K562 (cell line): ENCODE data around the gene GAB2. TPM values are rescaled to one million over a fixed set of nuclear protein-coding genes. Genes with fewer than 3 reads are reported as not detected.

ENCODE experiments used
- ADNP ChIP-seq: fragments of 200-800 bp; sonication (Bioruptor generic); IDR thresholded peaks from 2 replicates; pipeline ENCODE4 v1.6.1; 2016; ENCODE audit warnings: missing genetic modification characterization, missing compliant biosample characterization
- CBFA2T2 ChIP-seq: fragments of 450-650 bp; conservative IDR thresholded peaks from 2 replicates; pipeline ENCODE4 v1.6.1; 2017; ENCODE audit warnings: mild to moderate bottlenecking
- CBFA2T3 ChIP-seq: fragments of 450-650 bp; IDR thresholded peaks from 2 replicates; pipeline ENCODE4 v1.6.1; 2017
- EP300 ChIP-seq: IDR thresholded peaks from 2 replicates; pipeline ENCODE4 v1.6.1; 2012; ENCODE audit warnings: low read length, improper control_type of control experiment
- GATAD2B ChIP-seq: fragments of 450-650 bp; IDR thresholded peaks from 2 replicates; pipeline ENCODE4 v1.6.1; 2017; ENCODE audit warnings: mild to moderate bottlenecking, borderline replicate concordance
- KDM1A ChIP-seq, 2 experiments: fragments of 450-650 bp; IDR thresholded peaks; 2 replicates each; pipeline ENCODE4 v1.6.1; 2016; ENCODE audit warnings: mild to moderate bottlenecking in 2 of 2
- KDM2B ChIP-seq: fragments of 250-450 bp; sonication (Bioruptor Pico); IDR thresholded peaks from 2 replicates; pipeline ENCODE4 v1.8.0; 2021; ENCODE audit warnings: mild to moderate bottlenecking, moderate library complexity
- MYC ChIP-seq, 2 experiments: fragments of 250-450 bp in 1 of 2; sonication (Bioruptor Pico) in 1 of 2; IDR thresholded peaks; 2 replicates each; pipeline versions ENCODE4 v1.5.1 to v1.6.1; 2012 to 2021; ENCODE audit warnings: low read depth in 2 of 2, borderline replicate concordance in 1 of 2, improper control_type of control experiment in 1 of 2, low read length in 1 of 2, mild to moderate bottlenecking in 1 of 2, moderate library complexity in 1 of 2
- NR2C1 ChIP-seq, 2 experiments: fragments of 450-650 bp; IDR thresholded peaks; 2 replicates each; pipeline ENCODE4 v1.6.1; 2017; ENCODE audit warnings: mild to moderate bottlenecking in 2 of 2, antibody characterized with exemption in 1 of 2, inconsistent platforms in 1 of 2, missing compliant biosample characterization in 1 of 2, missing genetic modification characterization in 1 of 2
- PATZ1 ChIP-seq: fragments of 250-450 bp; sonication (Bioruptor Pico); IDR thresholded peaks from 2 replicates; pipeline ENCODE4 v1.5.0; 2020; ENCODE audit warnings: mild to moderate bottlenecking, borderline replicate concordance
- PHF21A ChIP-seq: fragments of 450-650 bp; IDR thresholded peaks from 2 replicates; pipeline ENCODE4 v1.6.1; 2017; ENCODE audit warnings: low read depth, borderline replicate concordance
- POU5F1 ChIP-seq: fragments of 150-350 bp; IDR thresholded peaks from 2 replicates; pipeline ENCODE4 v1.6.1; 2014; ENCODE audit warnings: borderline replicate concordance, low read length, low read depth, mild to moderate bottlenecking; ENCODE audit not compliant: partially characterized antibody
- SNRNP70 ChIP-seq: fragments of 200-400 bp; formaldehyde crosslinking; optimal IDR thresholded peaks from 2 replicates; pipeline ENCODE3; 2017; ENCODE audit warnings: low read depth, low read length
- SOX6 ChIP-seq: fragments of 450-650 bp; IDR thresholded peaks from 2 replicates; pipeline ENCODE4 v1.6.1; 2014; ENCODE audit warnings: mild to moderate bottlenecking
- TCF3 ChIP-seq: sonication (generic); formaldehyde crosslinking; IDR thresholded peaks from 2 replicates; pipeline ENCODE4 v1.4.0; 2020; ENCODE audit warnings: mild to moderate bottlenecking, missing genetic modification reagents
- polyA plus RNA-seq, 8 experiments: library from polyadenylated mRNA; depleted of rRNA in 4 of 8; stranded (reverse) in 5 of 8; unstranded in 3 of 8; fragments of >200 nt; fragmentation: Nextera tagmentation in 2 of 8; fragmentation: Illumina TruSeq in 1 of 8; extraction: Ambion mirVana in 2 of 8; extraction: Trizol in 1 of 8; gene quantifications; 2 replicates each; pipeline versions ENCODE4 v1.2.1 to v1.2.3, GENCODE V29; 2011 to 2014; ENCODE audit warnings: inconsistent platforms in 1 of 8, missing spikeins in 1 of 8
- total RNA-seq, 7 experiments: library from RNA; depleted of rRNA in 6 of 7; stranded (reverse); fragments of >200 nt in 6 of 7; fragmentation: Illumina TruSeq in 2 of 7; extraction: Trizol in 2 of 7; gene quantifications; 2 replicates each; pipeline versions ENCODE4 v1.2.1 to v1.2.3, GENCODE V29; 2011 to 2021; ENCODE audit warnings: low replicate concordance in 1 of 7

Gene GAB2
- total and polyA plus RNA-seq, 9 of the 15 experiments (the other 6 are each of a cell fraction or from before 2014, with no cell fraction given) = 2.3 to 35.2 (median 16.1) TPM

DNA sequence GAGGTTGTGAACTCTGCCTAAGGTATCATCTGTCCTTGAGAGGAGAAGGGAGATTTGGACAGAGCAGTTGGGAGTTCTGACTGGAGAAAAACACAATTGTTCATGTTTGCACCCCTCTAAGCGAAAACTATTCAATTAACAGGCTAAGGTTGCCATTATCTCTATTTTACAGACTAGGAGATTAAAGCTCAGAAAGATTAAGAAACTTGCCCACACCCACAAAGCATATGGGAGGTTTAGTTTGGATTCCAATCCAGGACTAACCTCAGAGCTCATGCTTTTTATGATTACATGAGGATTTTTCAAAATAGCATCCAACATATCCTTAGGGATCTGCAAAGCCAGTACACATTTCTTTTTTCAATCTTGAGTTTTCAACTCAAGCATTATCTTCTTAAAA, 22.0 kb downstream of the GAB2 start (continued):
- TF ChIP-seq PATZ1 (CRISPR knock-in tag) = no peak
- TF ChIP-seq CBFA2T2 = peak; percentile 53
- TF ChIP-seq NR2C1 (IDR thresholded peaks at IDR 0.05) = no peak
- TF ChIP-seq NR2C1 (tag; IDR thresholded peaks at IDR 0.05) = no peak
- peak; percentile 42; the same call in 1 of the 2 replicates for TF ChIP-seq EP300
- peak; percentile 69 for TF ChIP-seq KDM1A (IDR thresholded peaks at IDR 0.05)
- TF ChIP-seq MYC (IDR thresholded peaks at IDR 0.05; ENCODE audit: low read depth, low read length) = no peak
- no peak for TF ChIP-seq MYC (CRISPR knock-in tag; IDR thresholded peaks at IDR 0.05; ENCODE audit: borderline replicate concordance, low read depth)
- no peak for TF ChIP-seq KDM2B (CRISPR knock-in tag)
- TF ChIP-seq ADNP (tag) = 0 out of 2 replicates have a peak, but pooled peaks have one; percentile 22
- peak; percentile 39; the same call in 1 of the 2 replicates for TF ChIP-seq SOX6
- TF ChIP-seq GATAD2B = no peak
- no peak for TF ChIP-seq PHF21A
- no peak for TF ChIP-seq SNRNP70
- peak; percentile 62 for TF ChIP-seq TCF3 (CRISPR knock-in tag)
- TF ChIP-seq POU5F1 = no peak
- TF ChIP-seq CBFA2T3 = peak; percentile 76
